ENCODE results near the gene IRF5.

DNA sequence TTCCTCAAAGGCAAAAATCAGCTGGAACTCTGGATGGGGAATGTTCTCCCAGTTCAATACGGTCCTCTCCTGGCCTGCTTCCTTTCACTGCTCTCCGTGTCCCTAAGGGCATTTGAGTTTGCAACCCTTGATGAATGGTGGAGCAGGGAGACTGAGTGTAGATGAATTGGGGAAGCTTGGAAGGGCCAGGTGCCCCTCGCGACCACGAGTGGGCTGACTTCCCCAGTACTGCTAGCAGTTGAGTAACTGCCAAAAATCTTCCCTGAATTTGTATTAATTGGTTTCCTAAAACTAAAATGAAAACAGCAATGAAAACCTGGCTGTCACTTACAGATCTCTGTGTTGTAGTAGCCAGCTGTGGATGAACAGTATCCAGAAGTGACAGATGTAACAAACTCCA is 13.6 kb downstream of the IRF5 start:
- TF ChIP-seq, protein P1, sequence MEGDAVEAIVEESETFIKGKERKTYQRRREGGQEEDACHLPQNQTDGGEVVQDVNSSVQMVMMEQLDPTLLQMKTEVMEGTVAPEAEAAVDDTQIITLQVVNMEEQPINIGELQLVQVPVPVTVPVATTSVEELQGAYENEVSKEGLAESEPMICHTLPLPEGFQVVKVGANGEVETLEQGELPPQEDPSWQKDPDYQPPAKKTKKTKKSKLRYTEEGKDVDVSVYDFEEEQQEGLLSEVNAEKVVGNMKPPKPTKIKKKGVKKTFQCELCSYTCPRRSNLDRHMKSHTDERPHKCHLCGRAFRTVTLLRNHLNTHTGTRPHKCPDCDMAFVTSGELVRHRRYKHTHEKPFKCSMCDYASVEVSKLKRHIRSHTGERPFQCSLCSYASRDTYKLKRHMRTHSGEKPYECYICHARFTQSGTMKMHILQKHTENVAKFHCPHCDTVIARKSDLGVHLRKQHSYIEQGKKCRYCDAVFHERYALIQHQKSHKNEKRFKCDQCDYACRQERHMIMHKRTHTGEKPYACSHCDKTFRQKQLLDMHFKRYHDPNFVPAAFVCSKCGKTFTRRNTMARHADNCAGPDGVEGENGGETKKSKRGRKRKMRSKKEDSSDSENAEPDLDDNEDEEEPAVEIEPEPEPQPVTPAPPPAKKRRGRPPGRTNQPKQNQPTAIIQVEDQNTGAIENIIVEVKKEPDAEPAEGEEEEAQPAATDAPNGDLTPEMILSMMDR (conservative IDR thresholded peaks at IDR 0.05; ENCODE audit: low read length) = no peak
- no peak for TF ChIP-seq EZH2phosphoT487 (IDR thresholded peaks at IDR 0.05; ENCODE audit: borderline replicate concordance)
